ENCODE data around the gene IMMP2L.

IMMP2L gene

GRCh38 chr7:111012799-111013675 is 549.3 kb downstream of the IMMP2L start:
- no peak for DNase-seq

- DNase-seq: no peak
Measured at GRCh38 chr7:111012149-111012548, 550.1 kb downstream of the IMMP2L start.

DNA sequence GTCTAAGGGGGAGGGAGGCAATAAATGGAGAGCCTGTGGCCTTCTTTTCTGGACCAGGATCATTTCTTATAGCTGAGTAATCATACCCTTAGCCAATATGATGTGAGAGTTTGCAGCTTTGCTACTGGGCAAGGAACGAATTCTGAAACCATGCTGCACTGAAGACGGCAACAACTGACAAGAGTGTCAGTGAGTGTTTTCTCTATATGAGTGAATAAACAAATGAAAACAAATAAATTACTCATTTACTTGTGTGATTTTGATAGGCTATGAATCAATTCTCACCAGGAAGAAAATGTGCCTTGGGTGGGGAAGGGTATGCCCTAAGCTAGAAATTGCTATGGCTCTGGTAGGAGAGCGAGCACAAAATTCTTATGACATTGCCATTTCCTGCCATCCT is 550.8 kb downstream of the IMMP2L start:
- DNase-seq: no peak

DNA sequence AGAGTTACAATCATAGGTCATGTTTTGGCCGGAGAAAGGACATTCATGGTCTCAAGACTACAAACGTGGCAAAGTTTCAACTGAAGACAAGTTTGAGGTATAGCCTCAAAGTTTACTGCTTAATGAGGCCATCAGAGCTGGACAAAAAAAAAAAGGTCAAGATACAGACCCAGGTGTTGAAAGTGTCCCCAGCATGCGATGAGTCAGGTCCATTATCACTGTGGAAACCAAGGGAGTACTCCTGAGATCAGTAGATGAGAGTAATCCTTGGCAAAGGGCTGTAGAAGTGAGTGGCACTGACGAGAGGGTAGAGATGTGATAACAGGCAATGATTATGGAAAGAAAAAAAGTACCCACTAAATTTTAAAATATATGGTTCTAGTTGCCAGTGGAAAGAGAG is 551.5 kb downstream of the IMMP2L start:
- DNase-seq: no peak

DNA sequence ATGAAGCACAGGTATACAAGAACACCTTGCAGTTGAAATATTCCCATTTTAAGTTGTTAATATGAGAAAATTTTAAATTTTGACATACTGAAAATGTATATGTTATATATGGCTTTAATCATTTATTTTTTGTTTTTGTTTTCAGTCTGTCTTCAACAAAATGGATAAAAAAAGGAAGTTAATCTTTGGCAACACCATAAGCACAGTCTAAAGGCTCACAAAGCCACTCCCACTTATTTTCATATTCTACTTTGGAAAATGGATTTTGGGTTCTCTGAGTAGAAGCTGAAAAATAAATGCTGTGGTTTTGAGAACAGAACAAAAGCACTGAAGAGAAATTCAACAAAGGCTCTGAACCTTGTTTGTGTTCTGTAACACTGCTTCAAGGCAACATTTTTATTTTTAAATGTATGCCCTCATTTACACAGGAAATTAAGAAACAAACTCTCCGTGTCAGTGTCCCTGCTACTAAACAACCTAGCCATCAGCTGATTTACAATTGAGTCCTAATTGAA is 552.7 kb downstream of the IMMP2L start:
- DNase-seq: no peak

DNA sequence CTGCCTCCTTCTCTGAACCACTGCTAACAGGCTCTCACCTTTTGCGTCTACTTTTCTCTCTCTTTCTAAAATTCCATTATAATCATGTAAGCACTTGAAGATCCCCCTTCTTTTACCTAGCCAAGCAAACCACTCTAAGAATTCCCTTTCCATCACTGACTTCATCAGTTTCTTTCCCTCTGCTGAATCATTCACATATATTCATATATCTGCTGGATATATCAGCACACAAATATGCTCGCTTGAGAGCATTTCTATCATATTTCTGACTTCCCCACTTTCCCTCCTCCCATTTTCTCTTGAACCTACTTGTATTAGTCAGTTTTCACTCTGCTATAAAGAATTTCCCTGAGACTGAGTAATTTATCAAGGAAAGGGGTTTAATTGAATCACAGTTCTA is 555.6 kb downstream of the IMMP2L start:
- DNase-seq: no peak

DNA sequence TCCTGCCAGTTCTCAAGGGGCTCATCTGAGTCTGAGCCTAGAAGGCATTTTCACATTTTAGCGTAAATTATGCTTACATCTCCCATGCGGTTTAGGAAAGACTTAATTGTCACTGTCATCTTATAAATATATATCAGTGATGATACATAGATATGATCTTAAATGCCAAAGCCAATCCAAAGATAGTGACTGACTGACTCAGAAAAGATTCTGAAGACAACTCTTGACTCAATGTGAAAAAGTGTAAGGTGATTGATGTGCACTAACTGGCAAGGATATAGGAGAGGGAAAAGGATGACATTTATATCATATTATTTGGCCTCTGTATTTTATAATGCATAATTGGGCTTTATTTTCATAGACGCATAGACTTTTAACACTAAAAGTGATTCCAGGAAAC is 556.3 kb downstream of the IMMP2L start:
- DNase-seq: no peak

GRCh38 chr7:111005445-111005844 is 556.8 kb downstream of the IMMP2L start:
- no peak for DNase-seq

- DNase-seq: no peak
Measured at GRCh38 chr7:111004310-111004901, 557.9 kb downstream of the IMMP2L start.

DNA sequence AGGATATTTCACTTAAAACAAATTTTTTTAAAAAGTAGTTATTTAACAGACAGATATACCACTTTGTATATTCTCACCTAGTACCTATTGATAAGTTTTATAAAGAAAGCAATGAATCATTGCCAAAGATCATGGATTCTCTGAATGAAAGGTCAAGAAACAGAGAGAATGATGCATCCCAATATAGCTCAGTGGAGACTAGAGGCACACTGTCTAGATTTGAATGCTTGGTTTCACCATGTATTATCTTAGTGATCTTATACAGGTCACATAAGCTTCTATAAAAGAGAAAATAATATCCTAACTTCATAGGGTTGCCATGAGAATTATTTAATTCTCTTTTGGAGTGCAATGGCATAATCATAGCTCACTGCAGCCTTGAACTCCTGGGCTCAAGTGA is 558.4 kb downstream of the IMMP2L start:
- no peak for DNase-seq

DNA sequence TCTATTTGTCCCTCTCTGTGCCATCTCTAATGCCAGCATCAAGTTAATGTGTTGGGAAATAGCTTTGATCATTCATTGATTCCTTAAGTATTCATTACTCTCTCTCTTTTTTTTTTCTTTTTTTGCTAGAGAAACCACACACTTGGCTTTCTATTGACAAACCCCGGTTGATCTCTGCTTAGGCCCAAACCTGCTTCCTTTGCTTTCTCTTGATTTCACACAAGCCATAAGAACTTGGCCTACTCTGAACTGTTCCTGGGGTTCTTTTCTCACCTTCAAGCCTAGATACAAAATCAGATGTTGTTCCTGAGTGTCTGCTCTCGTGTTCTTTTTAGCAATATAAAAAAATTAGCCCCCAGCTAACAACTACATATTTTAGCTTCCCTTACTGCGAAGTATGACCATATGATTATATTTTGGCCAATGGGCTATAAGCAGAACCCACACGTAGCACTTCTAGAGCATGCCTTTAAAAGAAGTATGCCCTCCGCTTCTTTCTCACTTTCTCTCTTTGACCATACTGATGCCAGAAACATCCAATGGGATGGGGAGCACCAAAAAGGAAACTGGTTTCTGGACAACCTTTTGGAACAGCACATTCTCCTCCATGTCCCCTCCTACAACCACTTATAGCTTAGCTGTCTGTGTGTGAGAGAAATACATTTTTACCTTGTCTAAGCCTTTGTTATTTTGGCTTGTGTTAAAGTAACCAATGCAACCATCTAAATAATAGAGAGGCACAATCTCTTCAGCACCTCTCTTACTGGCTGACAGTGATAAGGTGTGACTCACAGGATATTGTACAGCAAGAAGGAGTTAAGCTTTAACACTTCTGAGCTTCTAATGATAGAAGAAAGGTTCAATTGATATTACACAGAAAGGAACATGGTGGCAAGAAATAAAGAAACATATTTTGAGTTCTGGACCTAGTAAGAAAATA is 568.0 kb downstream of the IMMP2L start:
- DNase-seq: no peak

GRCh38 chr7:110988890-110989501 is 573.3 kb downstream of the IMMP2L start:
- DNase-seq: no peak

GRCh38 chr7:110988348-110988747 is 573.9 kb downstream of the IMMP2L start:
- DNase-seq: no peak

- no peak for DNase-seq
Measured at GRCh38 chr7:110987127-110987693, 575.1 kb downstream of the IMMP2L start.

DNA sequence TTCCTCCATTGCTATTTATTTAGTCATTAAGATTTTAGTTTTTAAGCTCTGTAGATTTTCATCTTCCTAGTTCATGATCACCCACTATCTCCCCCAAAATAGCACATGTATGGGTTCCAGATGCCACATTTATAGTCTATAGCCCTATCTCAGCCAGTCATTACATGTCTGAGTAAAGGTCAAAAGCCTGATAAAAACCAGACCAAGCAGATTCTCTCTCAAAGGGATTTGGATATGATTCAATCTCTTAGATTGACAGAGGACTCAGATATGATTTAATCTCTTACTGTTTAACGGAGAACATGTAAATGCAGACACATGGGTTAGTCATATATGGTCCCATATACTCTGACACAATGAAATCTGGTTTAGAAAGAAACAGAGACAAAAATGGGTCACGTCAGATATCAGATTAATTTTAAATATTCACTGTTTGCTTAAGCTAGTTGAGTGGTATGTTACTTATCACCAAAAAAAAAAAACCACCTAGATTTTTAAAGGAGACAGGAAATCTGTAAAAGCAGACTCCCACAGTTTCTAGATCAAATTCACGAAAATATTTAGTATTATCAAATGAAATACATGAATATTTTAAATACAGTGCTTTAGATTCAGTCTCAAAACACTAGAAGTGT is 578.4 kb downstream of the IMMP2L start:
- no peak for DNase-seq

DNA sequence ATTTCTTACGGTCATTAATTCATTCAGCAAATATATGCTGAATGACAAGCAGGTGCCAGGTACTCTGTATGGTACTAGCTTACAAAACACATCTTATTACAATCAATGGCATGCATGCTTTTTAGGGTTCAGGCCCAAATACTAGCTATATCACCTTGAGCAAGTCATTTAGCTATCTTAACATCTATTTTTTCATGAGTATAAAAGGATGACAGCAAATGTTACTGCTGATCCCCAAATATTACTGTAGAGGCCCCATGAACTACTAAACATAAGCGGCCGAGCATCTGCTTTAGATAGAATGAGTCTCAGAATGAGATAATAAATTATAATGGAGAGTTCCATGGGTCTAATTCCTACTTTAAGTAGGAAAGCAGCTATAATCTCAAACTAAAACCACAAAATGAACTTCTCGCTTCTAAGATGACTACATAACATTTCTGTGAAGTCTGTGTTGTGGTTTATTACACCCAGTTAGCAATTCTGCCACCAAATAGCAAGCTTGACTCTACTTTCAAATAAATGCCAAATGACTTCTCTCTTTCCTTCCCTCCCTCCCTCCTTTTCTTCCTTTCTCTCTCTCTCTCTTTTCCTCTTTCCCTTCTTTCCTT is 585.1 kb downstream of the IMMP2L start:
- DNase-seq: no peak

DNA sequence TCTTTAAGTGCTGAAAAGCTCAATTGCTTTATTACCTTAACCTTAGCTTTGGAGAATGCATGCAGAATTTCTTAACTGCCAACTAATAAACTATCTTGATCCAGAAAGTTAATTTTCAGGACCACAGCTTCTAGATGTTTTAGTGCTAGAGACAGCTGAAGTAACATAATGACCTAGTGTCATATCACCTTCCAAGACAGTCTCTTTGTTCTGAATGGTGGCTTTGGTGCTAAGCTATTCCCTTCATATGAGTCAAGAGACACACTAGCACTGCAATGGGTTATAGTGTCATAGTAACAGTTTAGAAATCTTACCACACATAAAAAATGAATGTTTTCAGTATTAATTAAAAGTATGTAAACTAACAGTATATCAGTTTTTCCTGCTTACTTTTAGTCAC is 586.8 kb downstream of the IMMP2L start:
- no peak for DNase-seq

GRCh38 chr7:110974441-110974840 is 587.9 kb downstream of the IMMP2L start:
- no peak for DNase-seq

GRCh38 chr7:110973196-110973990 is 588.9 kb downstream of the IMMP2L start:
- DNase-seq: no peak

- DNase-seq: no peak
Measured at GRCh38 chr7:110964775-110965174, 597.5 kb downstream of the IMMP2L start.

GRCh38 chr7:110962826-110963225 is 599.5 kb downstream of the IMMP2L start:
- DNase-seq: no peak
